CD4-positive, alpha-beta T cell (primary cell): ENCODE results near the gene LECT2. TPM values are rescaled to one million over a fixed set of nuclear protein-coding genes. Genes with fewer than 3 reads are reported as not detected.

Experiments used
- ATAC-seq: fragments of 200-7000 bp; cut with Tn5 transposase; one replicate; pipeline ENCODE4 v1.10.0; 2022; ENCODE audit warnings: mild to moderate bottlenecking; ENCODE audit not compliant: poor library complexity
- CTCF ChIA-PET: fragments of 350-600 bp; sonication (Branson Sonifier 250); formaldehyde crosslinking; loops from one replicate; lab custom pipeline; 2021; ENCODE audit warnings: antibody characterized with exemption, inconsistent platforms; lab: Charles Lee
- POLR2A ChIA-PET: fragments of 350-600 bp; sonication (Branson Sonifier 250); formaldehyde crosslinking; loops from one replicate; lab custom pipeline; 2021; ENCODE audit warnings: antibody characterized with exemption, inconsistent platforms; lab: Charles Lee
- DNase-seq, 14 experiments: peaks; one replicate each; pipeline ENCODE4 v3.0.0-alpha.2; 2013 to 2020; ENCODE audit warnings: mixed read lengths in 2 of 14
- H3K27ac ChIP-seq, 2 donors: one replicate each; pipeline versions ENCODE4 v1.5.1 to v1.7.0; 2013; ENCODE audit warnings: low read length in 2 of 2, low read depth in 1 of 2, mild to moderate bottlenecking in 1 of 2
- H3K27me3 ChIP-seq, 2 experiments: 1 replicate in 1 of 2; 2 replicates in 1 of 2; pipeline versions ENCODE4 v1.6.1 to v1.7.0; 2013; ENCODE audit warnings: low read length in 2 of 2, control low read depth in 1 of 2, mild to moderate bottlenecking in 1 of 2, moderate library complexity in 1 of 2; ENCODE audit not compliant: insufficient read depth in 2 of 2, control insufficient read depth in 1 of 2
- H3K36me3 ChIP-seq: one replicate; pipeline ENCODE4 v1.6.1; 2013; ENCODE audit warnings: low read length, control low read depth; ENCODE audit not compliant: insufficient read depth
- H3K4me1 ChIP-seq: one replicate; pipeline ENCODE4 v1.6.1; 2013; ENCODE audit warnings: low read length, control low read depth; ENCODE audit not compliant: insufficient read depth
- H3K4me3 ChIP-seq: one replicate; pipeline ENCODE4 v1.5.1; 2013; ENCODE audit warnings: mild to moderate bottlenecking, low read length, moderate library complexity
- H3K9me3 ChIP-seq, 2 experiments: 1 replicate in 1 of 2; 2 replicates in 1 of 2; pipeline versions ENCODE4 v1.6.1 to v1.7.0; 2013; ENCODE audit warnings: low read length in 2 of 2, mild to moderate bottlenecking in 2 of 2, control low read depth in 1 of 2, moderate library complexity in 1 of 2; ENCODE audit not compliant: control insufficient read depth in 1 of 2, insufficient read depth in 1 of 2
- H3K27ac Mint-ChIP-seq: one replicate; pipeline ENCODE4 v1.8.0; 2020; ENCODE audit warnings: mixed read lengths
- H3K27me3 Mint-ChIP-seq: one replicate; pipeline ENCODE4 v1.8.0; 2021; ENCODE audit warnings: mixed read lengths
- H3K36me3 Mint-ChIP-seq: one replicate; pipeline ENCODE4 v1.8.0; 2021; ENCODE audit warnings: low read depth, mixed read lengths
- H3K4me1 Mint-ChIP-seq: one replicate; pipeline ENCODE4 v1.8.0; 2021; ENCODE audit warnings: low read depth, mixed read lengths
- H3K4me3 Mint-ChIP-seq: one replicate; pipeline ENCODE4 v1.8.0; 2020; ENCODE audit warnings: mild to moderate bottlenecking, mixed read lengths
- H3K9me3 Mint-ChIP-seq: one replicate; pipeline ENCODE4 v1.8.0; 2020; ENCODE audit warnings: mixed read lengths
- intact Hi-C, 2 experiments: fragments of 100-400 bp; cut with DNase I in 1 of 2; cut with micrococcal nuclease in 1 of 2; formaldehyde crosslinking; loops; one replicate each; pipeline versions ENCODE4 v1.15.1 to v1.9.0; 2023 to 2025; cut with DNase I, micrococcal nuclease
- total RNA-seq, 174 experiments: library from RNA in 2 of 174; stranded (reverse) in 2 of 174; gene quantifications; one replicate each; pipeline ENCODE4 v1.2.3 and lab custom pipeline; 2021 to 2026
- TF ChIP-seq, protein P1 (sequence below): fragments of 200-600 bp; IDR thresholded peaks from one replicate; pipeline ENCODE4 v1.8.0; 2022; ENCODE audit warnings: antibody characterized with exemption, mild to moderate bottlenecking

LECT2 gene
- total RNA-seq, 2 experiments from 2014 or later = not detected

- Mint-ChIP-seq H3K27ac (no peak overlapping the region), H3K27me3 (peaks cover 29% of the 10 kb centered on the region), H3K9me3 (no peaks in the 10 kb centered on the region), H3K4me1 (no peaks in the 10 kb centered on the region), H3K4me3 (no peak overlapping the region), H3K36me3 (no peaks in the 10 kb centered on the region)
- Histone ChIP-seq H3K9me3 (peaks cover 0 to 8% of the 10 kb centered on the region in 2 experiments), H3K27me3 (no peaks in the 10 kb centered on the region), H3K27ac (no peak overlapping the region), H3K4me3 (no peak overlapping the region), H3K4me1 (no peaks in the 10 kb centered on the region), H3K36me3 (no peaks in the 10 kb centered on the region)
- TF ChIP-seq, protein P1, sequence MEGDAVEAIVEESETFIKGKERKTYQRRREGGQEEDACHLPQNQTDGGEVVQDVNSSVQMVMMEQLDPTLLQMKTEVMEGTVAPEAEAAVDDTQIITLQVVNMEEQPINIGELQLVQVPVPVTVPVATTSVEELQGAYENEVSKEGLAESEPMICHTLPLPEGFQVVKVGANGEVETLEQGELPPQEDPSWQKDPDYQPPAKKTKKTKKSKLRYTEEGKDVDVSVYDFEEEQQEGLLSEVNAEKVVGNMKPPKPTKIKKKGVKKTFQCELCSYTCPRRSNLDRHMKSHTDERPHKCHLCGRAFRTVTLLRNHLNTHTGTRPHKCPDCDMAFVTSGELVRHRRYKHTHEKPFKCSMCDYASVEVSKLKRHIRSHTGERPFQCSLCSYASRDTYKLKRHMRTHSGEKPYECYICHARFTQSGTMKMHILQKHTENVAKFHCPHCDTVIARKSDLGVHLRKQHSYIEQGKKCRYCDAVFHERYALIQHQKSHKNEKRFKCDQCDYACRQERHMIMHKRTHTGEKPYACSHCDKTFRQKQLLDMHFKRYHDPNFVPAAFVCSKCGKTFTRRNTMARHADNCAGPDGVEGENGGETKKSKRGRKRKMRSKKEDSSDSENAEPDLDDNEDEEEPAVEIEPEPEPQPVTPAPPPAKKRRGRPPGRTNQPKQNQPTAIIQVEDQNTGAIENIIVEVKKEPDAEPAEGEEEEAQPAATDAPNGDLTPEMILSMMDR = no peak
- intact Hi-C loops = no loop called here
- DNase-seq (no peak), ATAC-seq (no peak)
- ChIA-PET CTCF (no interaction called here), POLR2A (interaction anchor here (1.0 kb wide), 1 partner anchor 79 kb away, joined by 3 read pairs; no protein-coding TSS in a partner anchor)
These were observed 41.2 kb upstream of the LECT2 start for GRCh38 chr5:135995976-135996375.

DNA sequence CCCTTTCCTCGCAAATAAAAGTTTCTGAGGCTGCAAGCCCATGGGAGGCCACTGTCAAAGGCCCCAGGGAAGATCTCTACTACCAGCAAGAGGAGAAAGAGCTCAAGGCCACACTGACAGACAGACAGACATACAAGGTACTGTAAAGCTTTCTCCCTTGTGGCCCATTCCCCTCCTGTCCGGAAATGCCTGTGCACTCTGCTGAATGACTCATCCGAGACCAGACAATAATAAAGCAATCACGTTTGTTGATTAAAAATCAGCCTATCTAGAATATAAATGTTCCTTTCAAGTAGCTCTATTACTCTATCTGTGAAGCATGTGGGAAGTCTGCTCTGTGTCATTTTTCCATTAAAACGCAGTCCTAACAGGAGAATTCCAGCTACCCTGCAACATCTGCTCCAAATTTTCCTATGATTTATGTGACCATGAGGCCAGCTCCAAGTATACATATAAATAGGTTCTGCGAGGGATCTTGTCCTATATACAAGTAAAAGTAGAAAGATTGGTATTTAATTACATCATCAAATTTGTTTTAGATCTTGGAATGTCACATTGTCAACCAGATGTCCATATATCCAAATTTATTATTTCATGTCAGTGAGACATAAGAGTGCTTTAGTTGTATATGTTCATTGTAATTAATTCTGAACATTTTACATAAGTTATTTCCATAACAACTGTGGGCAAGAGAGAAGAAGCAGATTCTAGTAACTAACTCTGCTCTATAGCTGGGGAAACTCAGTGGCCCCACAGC, 39.3 kb upstream of the LECT2 start:
- Histone ChIP-seq H3K36me3 (no peaks in the 10 kb centered on the region), H3K27ac (no peak overlapping the region), H3K27me3 (no peaks in the 10 kb centered on the region), H3K9me3 (peaks cover 0 to 17% of the 10 kb centered on the region in 2 experiments), H3K4me3 (no peak overlapping the region), H3K4me1 (no peaks in the 10 kb centered on the region)
- ChIA-PET POLR2A (no interaction called here), CTCF (no interaction called here)
- intact Hi-C loops = no loop called here
- ATAC-seq (no peak), DNase-seq (no peak)
- Mint-ChIP-seq H3K9me3 (no peaks in the 10 kb centered on the region), H3K4me1 (no peaks in the 10 kb centered on the region), H3K27me3 (peaks cover 34% of the 10 kb centered on the region), H3K27ac (no peak overlapping the region), H3K36me3 (no peaks in the 10 kb centered on the region), H3K4me3 (no peak overlapping the region)
- TF ChIP-seq, protein P1 = no peak

DNA sequence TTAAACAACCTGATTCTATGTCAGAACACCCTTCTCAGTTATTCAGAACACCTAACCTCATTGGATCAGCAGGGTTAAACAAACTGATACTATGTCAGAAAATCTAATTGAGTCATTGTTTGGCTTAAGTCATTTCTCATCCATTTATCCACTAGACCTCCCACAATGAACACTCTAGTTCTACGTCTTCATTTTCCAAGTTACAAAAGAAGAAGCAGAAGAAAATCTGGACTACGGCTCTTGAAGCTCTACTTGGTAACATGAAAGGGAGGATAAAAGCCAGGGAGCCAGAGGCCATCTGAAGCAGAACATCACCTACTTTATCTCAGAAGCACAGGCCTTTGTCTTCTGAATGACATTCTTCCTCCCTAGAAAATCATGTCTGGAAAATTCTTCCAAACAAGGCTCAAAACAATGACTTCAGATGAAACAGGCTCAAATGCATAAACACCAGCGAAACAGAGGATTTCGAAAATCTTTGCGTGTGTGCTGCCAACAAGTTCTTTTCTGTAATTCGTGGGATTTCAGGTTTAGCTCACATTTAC, 38.6 kb upstream of the LECT2 start:
- H3K27ac ChIP-seq = no peak overlapping the region
- ChIA-PET POLR2A (no interaction called here), CTCF (no interaction called here)
- no peaks in the 10 kb centered on the region for H3K27me3 ChIP-seq
- TF ChIP-seq, protein P1 = no peak
- Mint-ChIP-seq H3K4me1 (no peaks in the 10 kb centered on the region), H3K27ac (no peak overlapping the region), H3K27me3 (peaks cover 40% of the 10 kb centered on the region), H3K9me3 (no peaks in the 10 kb centered on the region), H3K4me3 (no peak overlapping the region), H3K36me3 (no peaks in the 10 kb centered on the region)
- H3K4me1 ChIP-seq = no peaks in the 10 kb centered on the region
- ATAC-seq = no peak
- H3K4me3 ChIP-seq = no peak overlapping the region
- no peak for DNase-seq
- intact Hi-C loops = no loop called here
- no peaks in the 10 kb centered on the region for H3K36me3 ChIP-seq
- peaks cover 0 to 17% of the 10 kb centered on the region in 2 experiments for H3K9me3 ChIP-seq
